Endothelial cell of umbilical vein (primary cell): Measurements from ENCODE around the gene SPCS1. TPM values are rescaled to one million over a fixed set of nuclear protein-coding genes. Genes with fewer than 3 reads are reported as not detected.

Experiments
- BruUV-seq: library from RNA; stranded (reverse); fragments of 400-500 nt; replicated peaks from 2 replicates; lab custom pipeline; 2021; lab: Mats Ljungman, UMichigan
- CTCF ChIA-PET: fragments of 300-600, 350-600 bp; sonication (Branson Sonifier 250); formaldehyde crosslinking; loops from one replicate; lab custom pipeline; 2021; ENCODE audit warnings: antibody characterized with exemption, inconsistent platforms; lab: Charles Lee
- POLR2A ChIA-PET: fragments of 300-600, 350-600 bp; sonication (Branson Sonifier 250); formaldehyde crosslinking; loops from one replicate; lab custom pipeline; 2021; ENCODE audit warnings: antibody characterized with exemption, inconsistent platforms; lab: Charles Lee
- DNase-seq: peaks from one replicate; pipeline ENCODE4 v3.0.0-alpha.2; 2011; ENCODE audit warnings: low read depth, low spot score
- FAIRE-seq: peaks from 2 replicates; lab custom pipeline; 2011; peaks lifted over from hg19 to GRCh38; lab: Jason Lieb, UNC
- H2AFZ ChIP-seq: 2 replicates; pipeline ENCODE4 v1.6.0; 2012; ENCODE audit warnings: low read depth, low read length, control low read depth, inconsistent platforms
- H3K27ac ChIP-seq: 2 replicates; pipeline ENCODE4 v1.5.1; 2011; ENCODE audit warnings: low read depth, mild to moderate bottlenecking, control low read depth, low read length, moderate library complexity; ENCODE audit not compliant: insufficient read depth
- H3K27me3 ChIP-seq, 2 experiments: 2 replicates each; pipeline versions ENCODE4 v1.6.0 to v1.6.1; 2011; ENCODE audit warnings: low read length in 2 of 2, mixed read lengths in 1 of 2; ENCODE audit not compliant: control insufficient read depth in 2 of 2, insufficient read depth in 2 of 2
- H3K36me3 ChIP-seq, 2 experiments: 2 replicates in 1 of 2; 3 replicates in 1 of 2; pipeline ENCODE4 v1.5.1; 2011; ENCODE audit warnings: low read length in 2 of 2, mild to moderate bottlenecking in 1 of 2, moderate library complexity in 1 of 2; ENCODE audit not compliant: control insufficient read depth in 2 of 2, insufficient read depth in 2 of 2; ENCODE audit errors: extremely low read depth in 1 of 2
- H3K4me1 ChIP-seq: 3 replicates; pipeline ENCODE4 v1.5.1; 2011; ENCODE audit warnings: mild to moderate bottlenecking, low read length; ENCODE audit not compliant: control insufficient read depth, insufficient read depth; ENCODE audit errors: extremely low read depth
- H3K4me2 ChIP-seq: 2 replicates; pipeline ENCODE4 v1.6.1; 2011; ENCODE audit warnings: low read length, control low read depth, mixed read lengths; ENCODE audit not compliant: insufficient read depth
- H3K4me3 ChIP-seq, 3 experiments: fragments of 200-600 bp in 1 of 3; sonication (generic), shearing (Covaris generic) in 1 of 3; replicated peaks in 1 of 3; 2 replicates each; pipeline ENCODE4 v1.5.1; 2011 to 2016; ENCODE audit warnings: control low read depth in 3 of 3, low read length in 3 of 3, mild to moderate bottlenecking in 2 of 3, inconsistent platforms in 1 of 3, low read depth in 1 of 3, moderate library complexity in 1 of 3; ENCODE audit not compliant: insufficient read depth in 1 of 3
- H3K79me2 ChIP-seq: 2 replicates; pipeline ENCODE4 v1.6.0; 2012; ENCODE audit warnings: low read length, inconsistent platforms; ENCODE audit not compliant: control insufficient read depth, insufficient read depth
- H3K9ac ChIP-seq: replicated peaks from 2 replicates; pipeline ENCODE3; 2011; ENCODE audit warnings: low read length, control low read depth; ENCODE audit not compliant: insufficient read depth; ENCODE audit errors: extremely low read depth
- H3K9me1 ChIP-seq: replicated peaks from 3 replicates; pipeline ENCODE4 v1.6.0; 2011; ENCODE audit warnings: mild to moderate bottlenecking, low read length; ENCODE audit not compliant: control insufficient read depth, insufficient read depth; ENCODE audit errors: extremely low read depth
- H3K9me3 ChIP-seq: replicated peaks from 2 replicates; pipeline ENCODE4 v1.5.1; 2012; ENCODE audit warnings: low read length, inconsistent platforms; ENCODE audit not compliant: control insufficient read depth, insufficient read depth
- H4K20me1 ChIP-seq: replicated peaks from 2 replicates; pipeline ENCODE3; 2011; ENCODE audit warnings: mild to moderate bottlenecking, low read length; ENCODE audit not compliant: control insufficient read depth, insufficient read depth; ENCODE audit errors: extremely low read depth
- CTCF ChIP-seq, 2 donors: IDR thresholded peaks; 1 replicate in 1 of 2; 2 replicates in 1 of 2; pipeline ENCODE4 v1.5.1; 2011; ENCODE audit warnings: low read length in 2 of 2, mild to moderate bottlenecking in 2 of 2, moderate library complexity in 2 of 2, control low read depth in 1 of 2, inconsistent platforms in 1 of 2, low read depth in 1 of 2; ENCODE audit not compliant: insufficient read depth in 1 of 2; ENCODE audit errors: extremely low read depth in 1 of 2
- EZH2 ChIP-seq: IDR thresholded peaks from 2 replicates; pipeline ENCODE4 v1.6.1; 2012; ENCODE audit warnings: borderline replicate concordance, low read depth, mild to moderate bottlenecking, moderate library complexity, low read length, inconsistent platforms; ENCODE audit not compliant: severe bottlenecking
- FOS ChIP-seq: IDR thresholded peaks from 2 replicates; pipeline ENCODE4 v1.6.1; 2011; ENCODE audit warnings: mild to moderate bottlenecking, low read length, moderate library complexity, borderline replicate concordance; ENCODE audit not compliant: insufficient read depth
- GATA2 ChIP-seq: IDR thresholded peaks from 2 replicates; pipeline ENCODE4 v1.7.0; 2011; ENCODE audit warnings: low read depth, mild to moderate bottlenecking, moderate library complexity, mixed read lengths, low read length; ENCODE audit not compliant: insufficient read length, insufficient read depth
- JUN ChIP-seq: IDR thresholded peaks from 2 replicates; pipeline ENCODE4 v1.6.1; 2011; ENCODE audit warnings: borderline replicate concordance, low read depth; ENCODE audit not compliant: insufficient read length, insufficient read depth
- MAX ChIP-seq: IDR thresholded peaks from 2 replicates; pipeline ENCODE4 v1.6.1; 2011; ENCODE audit not compliant: insufficient read depth, insufficient read length
- MYC ChIP-seq: IDR thresholded peaks from one replicate; pipeline ENCODE4 v1.6.1; 2011; ENCODE audit warnings: mild to moderate bottlenecking, low read depth, low read length
- POLR2A ChIP-seq: IDR thresholded peaks from 2 replicates; pipeline ENCODE4 v1.6.1; 2012; ENCODE audit warnings: low read depth, mild to moderate bottlenecking, control low read depth, low read length
- POLR2AphosphoS5 ChIP-seq: IDR thresholded peaks from 2 replicates; pipeline ENCODE4 v1.6.1; 2012; ENCODE audit warnings: low read depth, mild to moderate bottlenecking, control low read depth, low read length, moderate library complexity; ENCODE audit not compliant: insufficient read depth
- dilution Hi-C: fragments of 300-500 bp; cut with MboI; formaldehyde crosslinking; loops from one replicate; pipeline ENCODE4 v1.15.0; 2019; ENCODE audit warnings: low sequenced_read_pairs; ENCODE audit not compliant: extremely low pct_ligation_motif_present
- intact Hi-C: fragments of 100-400 bp; cut with micrococcal nuclease; formaldehyde crosslinking; loops from one replicate; pipeline ENCODE4 v1.10.0; 2022
- polyA plus RNA-seq, 4 experiments: library from polyadenylated mRNA; depleted of rRNA in 3 of 4; stranded (reverse) in 3 of 4; unstranded in 1 of 4; fragments of >200 nt; gene quantifications; 2 replicates each; pipeline versions ENCODE4 v1.2.1 to v1.2.3, GENCODE V29; 2011 to 2012; ENCODE audit warnings: missing spikeins in 1 of 4
- total RNA-seq: library from RNA; stranded (reverse); gene quantifications from 2 replicates; pipeline ENCODE4 v1.2.3, GENCODE V29; 2021

SPCS1 gene
- total and polyA plus RNA-seq, 2 donors (not counting 3 experiments of a cell fraction or from before 2014, with no cell fraction given), result 100 to 240 TPM

DNA sequence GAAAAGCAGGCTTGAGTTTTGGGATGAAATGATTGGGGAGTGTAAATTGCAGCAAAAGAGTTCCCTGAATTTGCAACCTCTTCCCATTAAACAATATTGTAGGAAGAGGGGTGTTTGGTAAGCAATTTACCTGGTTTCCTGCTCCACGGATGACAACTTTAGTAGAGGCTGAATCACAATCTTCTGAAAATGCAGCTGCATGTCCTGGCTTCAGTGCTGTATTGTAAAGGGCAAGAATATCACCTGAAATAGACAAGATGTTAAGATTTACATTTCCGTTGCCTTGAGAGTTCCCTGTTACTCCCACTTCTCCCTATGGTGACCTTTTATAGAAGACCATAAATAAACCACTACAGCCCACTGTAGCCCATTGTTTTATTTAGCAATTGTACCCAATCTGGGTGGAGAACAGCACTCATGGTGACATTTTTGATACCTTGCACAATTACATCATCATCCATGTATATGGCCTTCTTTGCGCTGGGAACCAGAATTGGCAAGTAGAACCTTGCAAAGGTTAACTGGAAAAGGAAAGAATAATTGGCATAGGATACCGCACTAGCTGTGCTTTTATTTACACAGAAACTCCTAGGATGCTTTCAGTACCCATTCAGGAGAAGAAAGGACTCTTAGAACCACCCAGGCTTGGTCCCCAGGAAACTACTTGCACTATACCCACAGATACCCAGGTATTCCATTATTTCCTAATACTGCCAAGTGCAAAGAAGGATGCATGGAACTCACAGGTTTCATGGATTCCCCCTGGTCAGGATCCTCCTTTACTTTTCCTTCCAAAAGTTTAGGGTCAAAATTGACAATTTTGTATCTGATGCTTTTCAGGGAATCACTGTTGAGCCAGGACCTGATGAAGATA, 9.9 kb upstream of the SPCS1 start:
- H4K20me1 ChIP-seq, result no peaks in the 10 kb centered on the region
- no TSS peak for BruUV-seq
- H3K9ac ChIP-seq, result no peak overlapping the region
- no peak overlapping the region for H2AFZ ChIP-seq
- H3K4me2 ChIP-seq, result no peak overlapping the region
- no peak overlapping the region for H3K4me3 ChIP-seq
- H3K79me2 ChIP-seq, result peaks cover 14% of the 10 kb centered on the region
- peaks cover 33 to 51% of the 10 kb centered on the region in 2 experiments for H3K36me3 ChIP-seq
- FAIRE-seq (no peak), DNase-seq (no peak)
- intact Hi-C loops, result no loop called here
- ChIA-PET POLR2A (no interaction called here), CTCF (no interaction called here)
- no peak for TF ChIP-seq POLR2AphosphoS5
- no peak for TF ChIP-seq POLR2A
- no peak for TF ChIP-seq CTCF (IDR thresholded peaks at IDR 0.05; ENCODE audit: extremely low read depth in 1 of 2, insufficient read depth in 1 of 2, low read depth in 1 of 2, low read length in 2 of 2)
- TF ChIP-seq EZH2, result no peak
- no peak for TF ChIP-seq MAX
- TF ChIP-seq GATA2, result no peak
- TF ChIP-seq FOS, result no peak
- TF ChIP-seq JUN, result no peak
- TF ChIP-seq MYC, result no peak
- dilution Hi-C loops, result no loop called here
- no peak overlapping the region for H3K27ac ChIP-seq
- no peaks in the 10 kb centered on the region for H3K4me1 ChIP-seq
- no peaks in the 10 kb centered on the region for H3K9me1 ChIP-seq
- no peaks in the 10 kb centered on the region for H3K9me3 ChIP-seq
- no peaks in the 10 kb centered on the region for H3K27me3 ChIP-seq
